Neural progenitor cell (in vitro differentiated cells): Measurements from ENCODE around the gene ITCH. TPM values are rescaled to one million over a fixed set of nuclear protein-coding genes. Genes with fewer than 3 reads are reported as not detected.

Source experiments
- DNase-seq: peaks from one replicate; pipeline ENCODE4 v3.0.0-alpha.2; 2016; ENCODE audit warnings: low spot score
- H2AFZ ChIP-seq: fragments of 200-600 bp; sonication (generic); replicated peaks from 2 replicates; pipeline ENCODE4 v1.6.1; 2016; ENCODE audit warnings: antibody characterized with exemption
- H3F3A ChIP-seq: fragments of 200-600 bp; sonication (generic); 2 replicates; pipeline ENCODE4 v1.6.1; 2016; ENCODE audit warnings: antibody characterized with exemption, low read depth
- H3K27ac ChIP-seq: fragments of 200-600 bp; sonication (generic); 2 replicates; pipeline ENCODE4 v1.5.1; 2016; ENCODE audit warnings: mild to moderate bottlenecking
- H3K27me3 ChIP-seq: fragments of 200-600 bp; sonication (generic); 2 replicates; pipeline ENCODE4 v1.6.1; 2016; ENCODE audit warnings: mild to moderate bottlenecking, moderate library complexity
- H3K36me3 ChIP-seq: fragments of 200-600 bp; sonication (generic); 2 replicates; pipeline ENCODE4 v1.5.1; 2016
- H3K4me1 ChIP-seq: fragments of 200-600 bp; sonication (generic); 2 replicates; pipeline ENCODE4 v1.6.1; 2016; ENCODE audit warnings: mixed run types
- H3K4me2 ChIP-seq: fragments of 200-600 bp; sonication (generic); 2 replicates; pipeline ENCODE4 v1.6.1; 2016
- H3K4me3 ChIP-seq: fragments of 200-600 bp; sonication (generic); 2 replicates; pipeline ENCODE4 v1.5.1; 2016
- H3K79me2 ChIP-seq: fragments of 200-600 bp; sonication (generic); 2 replicates; pipeline ENCODE4 v1.6.1; 2016; ENCODE audit warnings: low read depth
- H3K9ac ChIP-seq: fragments of 200-600 bp; sonication (generic); 2 replicates; pipeline ENCODE4 v1.6.1; 2016
- H3K9me3 ChIP-seq: fragments of 200-600 bp; sonication (generic); 2 replicates; pipeline ENCODE4 v1.5.1; 2016; ENCODE audit warnings: low read depth
- H4K20me1 ChIP-seq: fragments of 200-600 bp; sonication (generic); 2 replicates; pipeline ENCODE4 v1.6.1; 2016; ENCODE audit warnings: low read depth
- H3K27ac Mint-ChIP-seq: 3 replicates; pipeline ENCODE4 v1.8.0; 2021; ENCODE audit warnings: mixed read lengths
- H3K27me3 Mint-ChIP-seq: 2 replicates; pipeline ENCODE4 v1.8.0; 2022; ENCODE audit warnings: low read depth, mild to moderate bottlenecking, inconsistent platforms, moderate library complexity, mixed read lengths; ENCODE audit not compliant: insufficient read depth
- H3K36me3 Mint-ChIP-seq: 3 replicates; pipeline ENCODE4 v1.8.0; 2021; ENCODE audit warnings: mixed read lengths
- H3K4me1 Mint-ChIP-seq: 3 replicates; pipeline ENCODE4 v1.8.0; 2021; ENCODE audit warnings: mixed read lengths
- H3K4me3 Mint-ChIP-seq: 3 replicates; pipeline ENCODE4 v1.8.0; 2021; ENCODE audit warnings: mild to moderate bottlenecking, moderate library complexity, mixed read lengths
- H3K9me3 Mint-ChIP-seq: 3 replicates; pipeline ENCODE4 v1.8.0; 2020; ENCODE audit warnings: mixed read lengths
- EZH2 ChIP-seq: fragments of 200-600 bp; sonication (generic); IDR thresholded peaks from 2 replicates; pipeline ENCODE4 v1.6.1; 2017; ENCODE audit warnings: antibody characterized with exemption, mild to moderate bottlenecking, moderate library complexity
- EZH2phosphoT487 ChIP-seq: fragments of 200-600 bp; sonication (generic); IDR thresholded peaks from 2 replicates; pipeline ENCODE4 v1.6.1; 2017; ENCODE audit warnings: antibody characterized with exemption
- total RNA-seq: library from RNA; depleted of rRNA; stranded (reverse); fragments of >200 nt; gene quantifications from 2 replicates; pipeline ENCODE4 v1.2.3, GENCODE V29; 2015; ENCODE audit warnings: low replicate concordance
- TF ChIP-seq, protein P1 (sequence below): fragments of 200-600 bp; sonication (generic); IDR thresholded peaks from 2 replicates; pipeline ENCODE4 v1.5.1; 2017; ENCODE audit warnings: antibody characterized with exemption, mild to moderate bottlenecking

ITCH gene
- total RNA-seq, 1 donor from 2014 or later = 55.2 TPM

- H3K79me2 ChIP-seq = peaks cover 8% of the 10 kb centered on the region
- H2AFZ ChIP-seq = no peak overlapping the region
- TF ChIP-seq EZH2 (no peak), EZH2phosphoT487 (no peak)
- TF ChIP-seq, protein P1, sequence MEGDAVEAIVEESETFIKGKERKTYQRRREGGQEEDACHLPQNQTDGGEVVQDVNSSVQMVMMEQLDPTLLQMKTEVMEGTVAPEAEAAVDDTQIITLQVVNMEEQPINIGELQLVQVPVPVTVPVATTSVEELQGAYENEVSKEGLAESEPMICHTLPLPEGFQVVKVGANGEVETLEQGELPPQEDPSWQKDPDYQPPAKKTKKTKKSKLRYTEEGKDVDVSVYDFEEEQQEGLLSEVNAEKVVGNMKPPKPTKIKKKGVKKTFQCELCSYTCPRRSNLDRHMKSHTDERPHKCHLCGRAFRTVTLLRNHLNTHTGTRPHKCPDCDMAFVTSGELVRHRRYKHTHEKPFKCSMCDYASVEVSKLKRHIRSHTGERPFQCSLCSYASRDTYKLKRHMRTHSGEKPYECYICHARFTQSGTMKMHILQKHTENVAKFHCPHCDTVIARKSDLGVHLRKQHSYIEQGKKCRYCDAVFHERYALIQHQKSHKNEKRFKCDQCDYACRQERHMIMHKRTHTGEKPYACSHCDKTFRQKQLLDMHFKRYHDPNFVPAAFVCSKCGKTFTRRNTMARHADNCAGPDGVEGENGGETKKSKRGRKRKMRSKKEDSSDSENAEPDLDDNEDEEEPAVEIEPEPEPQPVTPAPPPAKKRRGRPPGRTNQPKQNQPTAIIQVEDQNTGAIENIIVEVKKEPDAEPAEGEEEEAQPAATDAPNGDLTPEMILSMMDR = no peak
- H3K27me3 Mint-ChIP-seq = no peaks in the 10 kb centered on the region
- H3K9ac ChIP-seq = no peak overlapping the region
- H3K27ac ChIP-seq = no peak overlapping the region
- H3K9me3 ChIP-seq = no peaks in the 10 kb centered on the region
- peaks cover 13% of the 10 kb centered on the region for H3K4me1 Mint-ChIP-seq
- no peaks in the 10 kb centered on the region for H3K36me3 ChIP-seq
- no peaks in the 10 kb centered on the region for H3K4me1 ChIP-seq
- H3K27me3 ChIP-seq = no peaks in the 10 kb centered on the region
- no peak overlapping the region for H3K27ac Mint-ChIP-seq
- H3K4me3 ChIP-seq = no peak overlapping the region
- no peak overlapping the region for H3K4me2 ChIP-seq
- DNase-seq = no peak
- H3F3A ChIP-seq = no peaks in the 10 kb centered on the region
- no peak overlapping the region for H3K4me3 Mint-ChIP-seq
- peaks cover 35% of the 10 kb centered on the region for H3K36me3 Mint-ChIP-seq
- no peaks in the 10 kb centered on the region for H3K9me3 Mint-ChIP-seq
- H4K20me1 ChIP-seq = peaks cover 48% of the 10 kb centered on the region
Observed at GRCh38 chr20:34530342-34530741, 167.3 kb downstream of the ITCH start.

DNA sequence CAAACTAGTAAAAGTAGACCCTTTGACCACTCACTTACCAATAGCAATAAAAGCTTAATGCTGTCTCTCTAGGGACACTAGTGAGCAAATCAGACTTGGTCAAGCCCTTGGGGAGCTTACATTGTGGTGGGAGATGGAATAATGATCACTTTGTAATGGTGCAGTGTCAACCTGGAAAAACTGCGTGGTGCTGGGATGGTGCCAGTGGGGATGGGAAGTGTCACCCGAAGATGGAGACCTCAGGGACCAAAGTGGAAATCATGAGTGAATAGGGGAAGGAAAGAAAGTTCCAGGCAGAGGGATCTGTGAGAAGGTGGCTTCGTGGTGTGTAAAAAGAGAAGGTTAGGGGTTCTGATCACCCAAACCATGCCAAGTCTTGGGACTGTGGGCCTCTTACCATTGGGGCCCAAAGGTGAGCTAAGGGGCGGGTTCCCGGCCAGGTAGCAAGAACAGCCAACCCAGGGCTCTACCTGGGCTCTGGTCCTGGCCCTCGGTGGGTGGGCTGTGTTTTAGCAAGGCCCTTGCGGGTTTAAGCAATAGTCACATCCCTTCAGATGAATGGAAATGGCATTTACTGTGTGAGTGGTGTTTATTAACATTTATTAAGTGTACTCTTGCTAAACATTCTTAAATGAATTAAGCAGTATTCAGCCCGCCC is 168.7 kb downstream of the ITCH start:
- peaks cover 2% of the 10 kb centered on the region for H3K27me3 Mint-ChIP-seq
- Histone ChIP-seq H3K4me2 (no peak overlapping the region), H3K4me1 (no peaks in the 10 kb centered on the region), H3F3A (no peaks in the 10 kb centered on the region), H3K9ac (no peak overlapping the region), H2AFZ (no peak overlapping the region), H3K27me3 (no peaks in the 10 kb centered on the region), H3K79me2 (peaks cover 4% of the 10 kb centered on the region), H3K27ac (no peak overlapping the region), H3K4me3 (no peak overlapping the region), H4K20me1 (peaks cover 48% of the 10 kb centered on the region), H3K9me3 (no peaks in the 10 kb centered on the region), H3K36me3 (no peaks in the 10 kb centered on the region)
- no peak for DNase-seq
- H3K36me3 Mint-ChIP-seq = peaks cover 37% of the 10 kb centered on the region
- no peaks in the 10 kb centered on the region for H3K9me3 Mint-ChIP-seq
- TF ChIP-seq, protein P1 = no peak
- TF ChIP-seq EZH2phosphoT487 (no peak), EZH2 (no peak)
- peaks cover 19% of the 10 kb centered on the region for H3K4me1 Mint-ChIP-seq
- H3K27ac Mint-ChIP-seq = no peak overlapping the region
- no peak overlapping the region for H3K4me3 Mint-ChIP-seq

DNA sequence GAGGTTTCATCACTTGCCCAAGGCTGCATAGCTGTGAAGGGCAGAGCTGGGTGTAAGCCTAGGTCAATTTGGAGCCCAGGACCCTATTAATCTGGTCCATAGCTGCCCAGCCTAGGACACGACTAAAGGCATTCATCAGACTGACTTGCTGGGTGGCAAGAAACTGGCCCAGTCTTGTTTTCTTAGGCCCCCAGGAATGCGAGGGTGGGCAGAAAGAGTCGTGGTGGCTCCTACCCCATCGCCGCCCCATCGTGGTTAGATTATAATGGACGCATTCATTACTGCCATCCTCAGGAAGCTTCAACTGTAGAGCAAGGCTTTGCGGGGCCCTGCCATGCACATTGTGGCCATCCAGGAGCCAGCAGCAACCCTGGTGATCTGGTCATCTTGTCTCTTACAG is 169.2 kb downstream of the ITCH start:
- peaks cover 2% of the 10 kb centered on the region for H3K27me3 Mint-ChIP-seq
- H3K36me3 Mint-ChIP-seq = peaks cover 36% of the 10 kb centered on the region
- TF ChIP-seq EZH2 (no peak), EZH2phosphoT487 (no peak)
- TF ChIP-seq, protein P1 = no peak
- DNase-seq = no peak
- no peak overlapping the region for H3K4me3 ChIP-seq
- H3K27ac Mint-ChIP-seq = no peak overlapping the region
- H3K27me3 ChIP-seq = no peaks in the 10 kb centered on the region
- H3K27ac ChIP-seq = no peak overlapping the region
- no peaks in the 10 kb centered on the region for H3K9me3 Mint-ChIP-seq
- no peaks in the 10 kb centered on the region for H3K4me1 ChIP-seq
- no peak overlapping the region for H3K9ac ChIP-seq
- H3K4me2 ChIP-seq = no peak overlapping the region
- H2AFZ ChIP-seq = no peak overlapping the region
- peaks cover 4% of the 10 kb centered on the region for H3K79me2 ChIP-seq
- H3K9me3 ChIP-seq = no peaks in the 10 kb centered on the region
- H3F3A ChIP-seq = no peaks in the 10 kb centered on the region
- H3K4me3 Mint-ChIP-seq = no peak overlapping the region
- no peaks in the 10 kb centered on the region for H3K36me3 ChIP-seq
- peaks cover 19% of the 10 kb centered on the region for H3K4me1 Mint-ChIP-seq
- H4K20me1 ChIP-seq = peaks cover 54% of the 10 kb centered on the region
